HG02610 (cell line): Measurements from ENCODE around the gene RAPGEFL1.
A peak's percentile ranks its signal among the peaks of the same experiment; 100 is the strongest.
"Not testable (repeated sequence)": the region's sequence is repeated elsewhere in the genome, so short reads cannot be mapped to it uniquely, and the experiment has no call there.

Source experiments
- ATAC-seq: cut with Tn5 transposase; IDR thresholded peaks from one replicate; pipeline ENCODE4 v1.9.1; 2021; ENCODE audit warnings: mild to moderate bottlenecking, moderate library complexity; ENCODE audit not compliant: unreplicated experiment

The RAPGEFL1 gene

GRCh38 chr17:40173091-40173777 lies 4.0 kb upstream of the RAPGEFL1 start:
- ATAC-seq, result no peak

- ATAC-seq, result no peak
Observed at GRCh38 chr17:40173778-40174135, 3.5 kb upstream of the RAPGEFL1 start.

GRCh38 chr17:40174514-40174913 lies 2.8 kb upstream of the RAPGEFL1 start:
- ATAC-seq, result no peak

GRCh38 chr17:40175928-40176753 lies 1.1 kb upstream of the RAPGEFL1 start:
- ATAC-seq, result no peak

- no peak for ATAC-seq
Observed at GRCh38 chr17:40176754-40177110, 538 bp upstream of the RAPGEFL1 start.

- no peak for ATAC-seq
Observed at GRCh38 chr17:40178021-40178601, 841 bp downstream of the RAPGEFL1 start.

GRCh38 chr17:40178660-40179059 lies 1.4 kb downstream of the RAPGEFL1 start:
- no peak for ATAC-seq

GRCh38 chr17:40179923-40180659 lies 2.8 kb downstream of the RAPGEFL1 start:
- ATAC-seq, result no peak

GRCh38 chr17:40180694-40181093 lies 3.4 kb downstream of the RAPGEFL1 start:
- no peak for ATAC-seq

GRCh38 chr17:40181205-40181604 lies 3.9 kb downstream of the RAPGEFL1 start:
- no peak for ATAC-seq

GRCh38 chr17:40182606-40183005 lies 5.3 kb downstream of the RAPGEFL1 start:
- no peak for ATAC-seq

GRCh38 chr17:40187238-40187637 lies 10.0 kb downstream of the RAPGEFL1 start:
- no peak for ATAC-seq

- no peak for ATAC-seq
Observed at GRCh38 chr17:40188694-40189093, 11.4 kb downstream of the RAPGEFL1 start.

- no peak for ATAC-seq
Observed at GRCh38 chr17:40190197-40191021, 13.1 kb downstream of the RAPGEFL1 start.

- ATAC-seq, result peak; percentile 78
Observed at GRCh38 chr17:40191237-40192208, 14.3 kb downstream of the RAPGEFL1 start.

GRCh38 chr17:40192961-40193360 lies 15.7 kb downstream of the RAPGEFL1 start:
- no peak for ATAC-seq

- no peak for ATAC-seq
Observed at GRCh38 chr17:40194821-40195220, 17.6 kb downstream of the RAPGEFL1 start.

- no peak for ATAC-seq
Observed at GRCh38 chr17:40197550-40197949, 20.3 kb downstream of the RAPGEFL1 start.

GRCh38 chr17:40197965-40198456 lies 20.7 kb downstream of the RAPGEFL1 start:
- not testable (repeated sequence) for ATAC-seq
